HepG2 (cell line): ENCODE data around the gene CAMK2G. TPM values are rescaled to one million over a fixed set of nuclear protein-coding genes. Genes with fewer than 3 reads are reported as not detected.

ENCODE experiments used
- BCLAF1 ChIP-seq: fragments of 450-650 bp; IDR thresholded peaks from 2 replicates; pipeline ENCODE4 v1.6.1; 2017; ENCODE audit warnings: mild to moderate bottlenecking
- BORCS8-MEF2B ChIP-seq: sonication (generic); formaldehyde crosslinking; IDR thresholded peaks from 2 replicates; pipeline ENCODE4 v1.8.0; 2022; ENCODE audit warnings: mild to moderate bottlenecking, missing genetic modification reagents
- CBX1 ChIP-seq: IDR thresholded peaks from one replicate; pipeline ENCODE4 v1.6.1; 2016; ENCODE audit warnings: antibody characterized with exemption, low read depth
- E2F1 ChIP-seq: sonication (generic); formaldehyde crosslinking; IDR thresholded peaks from 2 replicates; pipeline ENCODE4 v1.5.0; 2020; ENCODE audit warnings: missing genetic modification reagents
- ELF4 ChIP-seq: sonication (generic); formaldehyde crosslinking; IDR thresholded peaks from 2 replicates; pipeline ENCODE4 v1.5.0; 2020; ENCODE audit warnings: missing genetic modification reagents, mild to moderate bottlenecking, moderate library complexity, borderline replicate concordance
- FOXP1 ChIP-seq, 2 experiments: fragments of 450-650 bp in 1 of 2; IDR thresholded peaks; 2 replicates each; pipeline ENCODE4 v1.6.1; 2017 to 2018; ENCODE audit warnings: antibody characterized with exemption in 1 of 2
- HDAC6 ChIP-seq: fragments of 200-600 bp; sonication (generic); IDR thresholded peaks from 2 replicates; pipeline ENCODE4 v1.7.0; 2017; ENCODE audit warnings: mild to moderate bottlenecking, antibody characterized with exemption, low read length, low read depth
- HNRNPH1 ChIP-seq: fragments of 200-400 bp; formaldehyde crosslinking; optimal IDR thresholded peaks from 2 replicates; pipeline ENCODE3; 2017; ENCODE audit warnings: mild to moderate bottlenecking, low read depth, low read length
- KAT8 ChIP-seq: IDR thresholded peaks from 2 replicates; pipeline ENCODE4 v1.6.1; 2016; ENCODE audit warnings: missing genetic modification reagents, missing compliant biosample characterization
- MTF2 ChIP-seq: sonication (generic); formaldehyde crosslinking; IDR thresholded peaks from 2 replicates; pipeline ENCODE4 v1.5.0; 2020; ENCODE audit warnings: missing genetic modification reagents, borderline replicate concordance
- NFE2L2 ChIP-seq: fragments of 150-350 bp; IDR thresholded peaks from 2 replicates; pipeline ENCODE4 v1.6.1; 2014; ENCODE audit warnings: low read length
- PCBP1 ChIP-seq: fragments of 200-400 bp; formaldehyde crosslinking; IDR thresholded peaks from 2 replicates; pipeline ENCODE4 v1.6.1; 2017; ENCODE audit warnings: mild to moderate bottlenecking, low read depth, low read length, borderline replicate concordance
- PLRG1 ChIP-seq: fragments of 450-650 bp; conservative IDR thresholded peaks from 2 replicates; pipeline ENCODE4 v1.6.1; 2016
- REST ChIP-seq, 2 experiments: IDR thresholded peaks; 2 replicates each; pipeline ENCODE4 v1.6.1; 2011 to 2012; ENCODE audit warnings: low read length in 2 of 2, borderline replicate concordance in 1 of 2, low read depth in 1 of 2, mild to moderate bottlenecking in 1 of 2, moderate library complexity in 1 of 2
- RXRA ChIP-seq: sonication (generic); formaldehyde crosslinking; IDR thresholded peaks from 2 replicates; pipeline ENCODE4 v1.5.1; 2020; ENCODE audit warnings: missing genetic modification reagents
- SMAD3 ChIP-seq: sonication (generic); formaldehyde crosslinking; IDR thresholded peaks from 2 replicates; pipeline ENCODE4 v1.4.0; 2020; ENCODE audit warnings: missing genetic modification reagents
- SMYD3 ChIP-seq: sonication (generic); formaldehyde crosslinking; IDR thresholded peaks from 2 replicates; pipeline ENCODE4 v1.8.1; 2023; ENCODE audit warnings: mild to moderate bottlenecking, missing genetic modification reagents
- YY1 ChIP-seq: IDR thresholded peaks from 2 replicates; pipeline ENCODE4 v1.6.1; 2011; ENCODE audit warnings: low read length, low read depth, moderate library complexity, mild to moderate bottlenecking; ENCODE audit not compliant: insufficient read depth, insufficient replicate concordance
- ZNF331 ChIP-seq: sonication (generic); formaldehyde crosslinking; IDR thresholded peaks from 2 replicates; pipeline ENCODE4 v1.4.0; 2020; ENCODE audit warnings: missing genetic modification reagents
- ZNF441 ChIP-seq: sonication (generic); formaldehyde crosslinking; IDR thresholded peaks from 2 replicates; pipeline ENCODE4 v1.7.0; 2021; ENCODE audit warnings: missing genetic modification reagents, borderline replicate concordance
- ZNF746 ChIP-seq: sonication (generic); formaldehyde crosslinking; IDR thresholded peaks from 2 replicates; pipeline ENCODE4 v1.8.0; 2022; ENCODE audit warnings: mild to moderate bottlenecking, missing genetic modification reagents
- ZNF75D ChIP-seq: sonication (generic); formaldehyde crosslinking; IDR thresholded peaks from 2 replicates; pipeline ENCODE4 v1.8.1; 2023; ENCODE audit warnings: missing genetic modification reagents, mild to moderate bottlenecking, borderline replicate concordance
- ZNF83 ChIP-seq: sonication (generic); formaldehyde crosslinking; IDR thresholded peaks from 2 replicates; pipeline ENCODE4 v1.4.0; 2020; ENCODE audit warnings: missing genetic modification reagents, mild to moderate bottlenecking, borderline replicate concordance
- polyA plus RNA-seq, 8 experiments: library from polyadenylated mRNA; depleted of rRNA in 3 of 8; stranded (reverse) in 7 of 8; unstranded in 1 of 8; fragments of >200 nt; fragmentation: Illumina TruSeq in 4 of 8; extraction: Trizol in 4 of 8; gene quantifications; 2 replicates each; pipeline versions ENCODE4 v1.2.1 to v1.2.3, GENCODE V29; 2011 to 2016; ENCODE audit warnings: low read depth in 4 of 8, missing spikeins in 1 of 8, mixed read lengths in 1 of 8; ENCODE audit not compliant: insufficient read depth in 1 of 8
- total RNA-seq, 5 experiments: library from RNA; depleted of rRNA; stranded (reverse); fragments of >200 nt; fragmentation: Illumina TruSeq; extraction: Trizol; gene quantifications; 2 replicates each; pipeline ENCODE4 v1.2.3, GENCODE V29; 2016; ENCODE audit warnings: low read depth in 1 of 5

CAMK2G gene
- total and polyA plus RNA-seq, 2 of the 13 experiments (the other 11 are each of a cell fraction or from before 2014, with no cell fraction given), result 15.9 to 18.8 TPM

DNA sequence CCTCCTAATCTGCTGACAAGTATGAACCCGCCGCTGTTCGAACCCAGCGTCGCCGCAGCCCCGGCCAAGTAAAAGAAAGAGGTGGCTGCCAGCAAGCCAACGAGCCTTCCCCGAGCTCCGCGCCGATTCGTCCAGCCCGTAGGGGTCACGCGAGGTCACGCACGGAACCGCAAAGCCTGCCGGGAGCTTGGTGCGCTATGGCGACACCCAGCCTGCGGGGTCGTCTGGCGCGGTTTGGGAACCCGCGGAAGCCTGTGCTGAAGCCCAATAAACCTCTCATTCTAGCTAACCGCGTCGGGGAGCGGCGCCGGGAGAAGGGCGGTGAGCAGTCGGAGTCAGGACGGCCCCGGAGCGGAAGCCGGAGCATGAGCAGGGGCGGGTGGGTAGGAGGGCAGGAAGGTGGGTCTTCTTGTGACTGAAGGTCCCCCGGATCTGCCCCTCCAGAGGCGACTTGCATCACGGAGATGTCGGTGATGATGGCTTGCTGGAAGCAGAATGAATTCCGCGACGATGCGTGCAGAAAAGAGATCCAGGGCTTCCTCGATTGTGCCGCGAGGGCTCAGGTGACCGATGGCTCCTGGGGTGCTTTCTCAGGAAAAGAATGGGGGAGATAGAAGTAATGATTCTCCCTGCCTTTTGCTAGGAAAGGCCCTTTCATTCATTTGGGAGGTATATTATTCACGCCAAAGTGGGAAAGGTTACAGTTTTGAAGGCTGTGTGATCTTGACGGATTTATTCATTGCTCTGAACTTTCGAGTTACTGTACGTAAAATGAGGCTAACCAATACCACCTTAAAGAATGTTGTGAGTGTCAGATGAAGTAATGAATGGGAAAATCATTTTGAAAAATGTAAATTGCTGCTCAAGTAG is 92.2 kb downstream of the CAMK2G start, which contains the start of gene CHCHD1 (continued):
- TF ChIP-seq ZNF331 (CRISPR knock-in tag) (no peak), KAT8 (peak; percentile 96), PCBP1 (0 out of 2 replicates have a peak, but pooled peaks have one; percentile 43), BCLAF1 (no peak), YY1 (peak; percentile 94), ZNF746 (CRISPR knock-in tag) (peak; percentile 77; the same call in 1 of the 2 replicates), BORCS8-MEF2B (CRISPR knock-in tag) (peak; percentile 87; the same call in 1 of the 2 replicates), PLRG1 (no peak), ELF4 (CRISPR knock-in tag) (no peak), SMYD3 (no peak), SMAD3 (peak; percentile 80), E2F1 (CRISPR knock-in tag) (0 out of 2 replicates have a peak, but pooled peaks have one; percentile 45), RXRA (CRISPR knock-in tag) (peak; percentile 97), ZNF83 (no peak), FOXP1 (IDR thresholded peaks at IDR 0.05) (no peak), FOXP1 (CRISPR knock-in tag; IDR thresholded peaks at IDR 0.05) (no peak), NFE2L2 (no peak), CBX1 (peak; percentile 57), ZNF75D (CRISPR knock-in tag) (no peak), HDAC6 (no peak), ZNF441 (CRISPR knock-in tag) (peak; percentile 60; the same call in 1 of the 2 replicates), HNRNPH1 (no peak), MTF2 (CRISPR knock-in tag) (0 out of 2 replicates have a peak, but pooled peaks have one; percentile 65), REST (IDR thresholded peaks at IDR 0.05; ENCODE audit: borderline replicate concordance in 1 of 2, low read depth in 1 of 2, low read length in 2 of 2) (peak in 1 of 2 experiments; percentile 67; a peak in 1 of 4 replicates)
